Psoas muscle (tissue), 8 donors: ENCODE measurements around the gene COL27A1. TPM values are rescaled to one million over a fixed set of nuclear protein-coding genes. Genes with fewer than 3 reads are reported as not detected.

Experiments used
- ATAC-seq, 4 donors: fragments of 200-7000 bp; cut with Tn5 transposase; one replicate each; pipeline ENCODE4 v1.9.1; 2020; ENCODE audit warnings: moderate library complexity in 3 of 4, mild to moderate bottlenecking in 2 of 4
- DNase-seq, 2 donors: peaks; one replicate each; pipeline ENCODE4 v3.0.0-alpha.2; 2020
- H3K27ac ChIP-seq: fragments of 200-600 bp; one replicate; pipeline ENCODE4 v1.8.0; 2022
- H3K27me3 ChIP-seq, 3 donors: fragments of 200-600 bp in 1 of 3; one replicate each; pipeline versions ENCODE4 v1.6.1 to v1.8.0; 2013 to 2022; ENCODE audit warnings: low read length in 2 of 3, mild to moderate bottlenecking in 2 of 3, moderate library complexity in 1 of 3; ENCODE audit not compliant: insufficient read depth in 3 of 3
- H3K36me3 ChIP-seq, 2 donors: fragments of 200-600 bp in 1 of 2; one replicate each; pipeline versions ENCODE4 v1.6.1 to v1.8.0; 2013 to 2022; ENCODE audit warnings: low read depth in 1 of 2, mild to moderate bottlenecking in 1 of 2, moderate library complexity in 1 of 2; ENCODE audit not compliant: insufficient read depth in 1 of 2
- H3K4me1 ChIP-seq: fragments of 200-600 bp; one replicate; pipeline ENCODE4 v1.8.0; 2022
- H3K4me3 ChIP-seq: fragments of 200-600 bp; one replicate; pipeline ENCODE4 v1.8.0; 2022; ENCODE audit warnings: mild to moderate bottlenecking
- H3K9me3 ChIP-seq: fragments of 200-600 bp; one replicate; pipeline ENCODE4 v1.8.0; 2022
- WGBS, 3 donors: extraction: QIAGEN DNeasy Blood & Tissue Kit; methylation state at CpG; one replicate each; pipeline versions ENCODE4 v1.1.6 to v1.1.7; 2013; 5-methylcytosine and 5-hydroxymethylcytosine counted together
- intact Hi-C, 2 donors: fragments of 100-400 bp; cut with DNase I; formaldehyde crosslinking; loops; one replicate each; pipeline versions ENCODE4 v1.11.0 to v1.14.2; 2022
- polyA plus RNA-seq, 3 donors: library from polyadenylated mRNA; stranded (reverse); fragments of 200-250 nt; gene quantifications; one replicate each; pipeline ENCODE4 v1.2.3, GENCODE V29; 2013
- total RNA-seq, 4 donors: library from RNA; stranded (reverse); fragmentation: NEBNext Ultra II Directional in 2 of 4; extraction: Animal tissue kit (Norgen Biotek cat#: 25700) in 2 of 4; gene quantifications; one replicate each; pipeline versions ENCODE4 v1.2.1 to v1.2.4, GENCODE V29; 2021 to 2023
- TF ChIP-seq, protein P1 (sequence below): fragments of 200-600 bp; IDR thresholded peaks from one replicate; pipeline ENCODE4 v1.8.0; 2022; ENCODE audit warnings: antibody characterized with exemption
- donor health status: healthy with polysubstance abuse.
- donor health status: DM: no; HTN: no; CAD: no; lungs with moderate emphysema.
- donor health status: Bipolar disorder and iron deficiency.
- donor health status: healthy.
- donor health status: DM: yes; HTN: yes; CAD: no.
- donor health status: DM: no; HTN: no; CAD: no.
- donor health status: DM: no; HTN: no; CAD: no.
- donor health status: DM: yes; HTN: yes; CAD: no.

The COL27A1 gene
- total and polyA plus RNA-seq, 7 donors, result 1.1 to 8.5 (median 3.9) TPM

DNA sequence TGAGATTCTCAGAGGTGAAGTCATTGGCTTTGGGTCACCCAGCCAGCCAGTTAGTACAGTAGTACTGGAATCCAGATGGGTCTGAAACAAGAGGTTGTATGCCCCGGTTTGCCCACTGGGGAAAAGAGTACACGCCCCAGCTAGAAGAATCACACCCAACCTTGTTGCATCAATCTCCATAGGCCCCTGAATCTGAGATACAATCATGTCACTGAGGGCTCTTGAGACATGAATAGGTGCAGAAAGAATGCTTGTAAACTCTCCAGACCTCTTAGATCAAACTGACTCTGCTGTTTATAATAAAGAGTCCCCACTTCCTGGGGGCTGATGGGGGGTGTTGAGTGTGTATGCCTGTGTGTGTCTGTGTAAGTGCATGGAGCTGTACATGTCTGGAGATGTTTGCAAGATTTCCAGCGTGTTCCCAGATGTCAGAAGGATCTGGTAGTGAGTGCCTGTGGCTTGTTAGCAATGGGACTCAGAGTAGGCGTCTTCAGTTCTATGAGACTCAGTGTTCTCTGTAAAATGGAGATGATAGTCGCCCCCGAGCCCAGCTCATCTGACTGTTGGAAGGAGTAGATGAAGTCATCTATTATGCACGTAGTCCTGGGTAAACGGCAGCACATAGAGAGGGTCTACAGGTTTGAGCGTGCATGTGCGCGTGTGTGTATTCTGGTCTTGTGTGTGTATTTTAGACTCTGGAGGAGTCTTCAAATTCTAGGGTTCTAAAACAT lies 48.2 kb downstream of the COL27A1 start:
- Histone ChIP-seq H3K9me3 (no peaks in the 10 kb centered on the region), H3K27me3 (no peaks in the 10 kb centered on the region), H3K36me3 (no peaks in the 10 kb centered on the region), H3K4me1 (peaks cover 40% of the 10 kb centered on the region), H3K4me3 (no peak overlapping the region), H3K27ac (no peak overlapping the region)
- ATAC-seq (no peak), DNase-seq (peak in 1 of 2 donors; percentile 15)
- 94 to 97% (median 94%) methylated on average over 11 of the region's 11 CpGs for WGBS, 3 donors
- intact Hi-C loops, result loop anchor here in 1 of 2 donors (2.0 kb wide), 1 partner anchor 25 kb away; no protein-coding TSS in a partner anchor
- TF ChIP-seq, protein P1, sequence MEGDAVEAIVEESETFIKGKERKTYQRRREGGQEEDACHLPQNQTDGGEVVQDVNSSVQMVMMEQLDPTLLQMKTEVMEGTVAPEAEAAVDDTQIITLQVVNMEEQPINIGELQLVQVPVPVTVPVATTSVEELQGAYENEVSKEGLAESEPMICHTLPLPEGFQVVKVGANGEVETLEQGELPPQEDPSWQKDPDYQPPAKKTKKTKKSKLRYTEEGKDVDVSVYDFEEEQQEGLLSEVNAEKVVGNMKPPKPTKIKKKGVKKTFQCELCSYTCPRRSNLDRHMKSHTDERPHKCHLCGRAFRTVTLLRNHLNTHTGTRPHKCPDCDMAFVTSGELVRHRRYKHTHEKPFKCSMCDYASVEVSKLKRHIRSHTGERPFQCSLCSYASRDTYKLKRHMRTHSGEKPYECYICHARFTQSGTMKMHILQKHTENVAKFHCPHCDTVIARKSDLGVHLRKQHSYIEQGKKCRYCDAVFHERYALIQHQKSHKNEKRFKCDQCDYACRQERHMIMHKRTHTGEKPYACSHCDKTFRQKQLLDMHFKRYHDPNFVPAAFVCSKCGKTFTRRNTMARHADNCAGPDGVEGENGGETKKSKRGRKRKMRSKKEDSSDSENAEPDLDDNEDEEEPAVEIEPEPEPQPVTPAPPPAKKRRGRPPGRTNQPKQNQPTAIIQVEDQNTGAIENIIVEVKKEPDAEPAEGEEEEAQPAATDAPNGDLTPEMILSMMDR, result no peak

DNA sequence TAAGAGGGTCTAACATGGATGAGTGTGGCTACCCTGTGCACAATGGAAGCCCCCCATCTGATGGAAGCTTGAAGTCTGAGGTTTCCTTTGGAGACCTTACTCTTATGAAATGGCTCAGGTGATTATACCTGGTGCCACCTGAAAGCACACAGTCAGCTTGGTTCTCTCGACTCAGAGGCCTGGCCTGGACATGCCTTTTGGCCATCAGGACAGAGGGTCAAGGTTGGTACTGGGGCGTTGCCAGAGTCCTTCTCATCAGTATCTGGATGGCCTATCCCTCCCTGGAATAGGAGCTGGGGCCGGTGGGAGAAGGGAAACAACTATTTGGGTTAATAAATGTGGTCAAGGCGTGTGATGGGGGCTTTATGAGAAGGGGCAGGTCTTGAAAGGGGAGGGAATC lies 48.9 kb downstream of the COL27A1 start:
- WGBS, 3 donors, result 92 to 97% (median 94%) methylated on average over 4 of the region's 4 CpGs
- Histone ChIP-seq H3K27ac (no peak overlapping the region), H3K4me1 (peaks cover 37% of the 10 kb centered on the region), H3K4me3 (no peak overlapping the region), H3K36me3 (no peaks in the 10 kb centered on the region), H3K9me3 (no peaks in the 10 kb centered on the region), H3K27me3 (no peaks in the 10 kb centered on the region)
- no peak for ATAC-seq
- peak in 1 of 2 donors; percentile 16 for DNase-seq
- TF ChIP-seq, protein P1, result no peak
- intact Hi-C loops, result loop anchor here in 1 of 2 donors (2.0 kb wide), 1 partner anchor 25 kb away; no protein-coding TSS in a partner anchor

DNA sequence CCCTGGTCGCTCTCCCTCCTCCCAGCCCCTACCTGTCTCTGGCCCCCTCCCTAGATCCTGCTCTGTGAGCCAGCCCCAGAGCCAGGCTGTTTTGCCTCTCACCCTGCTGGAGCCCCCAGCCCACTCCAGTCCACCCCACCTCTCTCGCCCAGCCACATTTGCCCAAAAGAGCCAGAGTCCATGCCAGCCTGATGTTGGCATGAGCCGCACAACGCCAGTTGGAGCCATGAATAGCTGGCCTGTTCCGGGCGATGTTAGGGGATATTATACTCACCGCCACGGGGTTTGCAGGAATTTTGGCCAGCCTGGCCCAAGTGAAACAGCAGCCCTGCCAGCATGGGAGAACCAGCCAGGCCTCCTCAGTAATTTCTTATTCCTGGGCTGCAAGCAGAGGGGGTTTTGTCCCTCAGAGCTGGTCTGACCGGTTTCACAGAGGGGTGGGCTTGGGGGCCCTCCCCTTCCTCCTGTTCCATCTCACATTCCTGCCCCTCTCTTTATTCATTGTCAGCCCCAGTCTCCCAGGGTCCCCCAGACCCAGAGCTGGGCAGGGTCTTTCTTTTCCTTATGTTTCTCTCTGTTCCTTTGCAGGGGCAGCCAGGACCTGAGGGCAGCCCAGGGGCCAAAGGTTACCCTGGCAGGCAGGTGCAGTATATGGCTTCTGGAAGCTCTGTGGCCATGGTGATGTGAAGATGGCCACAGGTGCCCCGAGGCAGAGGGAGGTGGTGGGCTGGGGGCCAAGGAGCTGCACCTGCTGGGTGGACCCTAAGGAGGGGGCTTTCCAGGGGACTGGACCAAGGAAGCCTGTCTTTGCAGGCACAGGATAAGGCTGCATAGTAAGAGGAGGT lies 50.1 kb downstream of the COL27A1 start:
- intact Hi-C loops, result loop anchor here in 1 of 2 donors (2.0 to 5.0 kb wide), 2 partner anchors 27 to 48 kb away; partner anchors contain the start of gene COL27A1
- H3K9me3 ChIP-seq, result no peaks in the 10 kb centered on the region
- H3K27me3 ChIP-seq, result no peaks in the 10 kb centered on the region
- TF ChIP-seq, protein P1, result no peak
- peak overlapping the region; percentile 88 for H3K27ac ChIP-seq
- peaks cover 37% of the 10 kb centered on the region for H3K4me1 ChIP-seq
- H3K4me3 ChIP-seq, result no peak overlapping the region
- DNase-seq (peak; percentile 33 to 80), ATAC-seq (peak; percentile 25 to 73 (median 42))
- no peaks in the 10 kb centered on the region for H3K36me3 ChIP-seq
- WGBS, 3 donors, result 26 to 39% (median 32%) methylated on average over 9 to 10 of the region's 10 CpGs

DNA sequence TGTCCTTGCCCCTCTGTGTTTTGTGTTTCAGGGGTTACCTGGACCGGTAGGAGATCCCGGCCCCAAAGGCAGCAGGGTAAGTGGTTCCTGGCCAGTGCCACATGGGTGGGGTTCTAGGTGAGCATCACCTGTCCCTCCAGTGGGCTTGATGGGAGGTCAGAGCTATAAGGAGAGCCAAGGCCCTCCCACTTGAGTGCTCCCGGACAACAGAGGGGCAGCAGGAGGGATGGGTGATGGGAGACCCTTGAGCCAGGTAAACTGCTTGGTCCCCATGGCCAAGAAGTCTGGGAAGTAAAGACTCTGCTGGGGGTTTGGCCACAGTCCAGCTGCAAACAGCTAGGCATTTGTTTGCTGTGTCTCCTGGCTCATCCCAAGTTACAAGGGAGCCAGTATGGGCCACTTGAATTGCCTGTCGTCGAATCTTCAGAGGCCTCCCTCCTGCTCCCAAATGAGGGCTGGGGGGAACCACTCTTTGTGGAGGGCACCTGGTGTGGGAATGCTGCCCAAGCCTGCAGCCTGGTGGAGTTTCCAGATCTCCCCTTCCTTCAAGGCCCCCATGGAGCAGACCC lies 51.0 kb downstream of the COL27A1 start:
- intact Hi-C loops, result loop anchor here in 1 of 2 donors (5.0 kb wide), 1 partner anchor 49 kb away; the partner anchor contains the start of gene COL27A1
- no peaks in the 10 kb centered on the region for H3K9me3 ChIP-seq
- DNase-seq (peak in 1 of 2 donors; percentile 44), ATAC-seq (no peak)
- peak overlapping the region; percentile 88 for H3K27ac ChIP-seq
- H3K36me3 ChIP-seq, result no peaks in the 10 kb centered on the region
- no peaks in the 10 kb centered on the region for H3K27me3 ChIP-seq
- 55 to 79% (median 59%) methylated on average over 5 of the region's 5 CpGs for WGBS, 3 donors
- TF ChIP-seq, protein P1, result no peak
- H3K4me1 ChIP-seq, result peaks cover 44% of the 10 kb centered on the region
- H3K4me3 ChIP-seq, result no peak overlapping the region
